ENCODE results near the gene ADAT3.
"Not testable (repeated sequence)": the region's sequence is repeated elsewhere in the genome, so short reads cannot be mapped to it uniquely, and the experiment has no call there.

The ADAT3 gene

DNA sequence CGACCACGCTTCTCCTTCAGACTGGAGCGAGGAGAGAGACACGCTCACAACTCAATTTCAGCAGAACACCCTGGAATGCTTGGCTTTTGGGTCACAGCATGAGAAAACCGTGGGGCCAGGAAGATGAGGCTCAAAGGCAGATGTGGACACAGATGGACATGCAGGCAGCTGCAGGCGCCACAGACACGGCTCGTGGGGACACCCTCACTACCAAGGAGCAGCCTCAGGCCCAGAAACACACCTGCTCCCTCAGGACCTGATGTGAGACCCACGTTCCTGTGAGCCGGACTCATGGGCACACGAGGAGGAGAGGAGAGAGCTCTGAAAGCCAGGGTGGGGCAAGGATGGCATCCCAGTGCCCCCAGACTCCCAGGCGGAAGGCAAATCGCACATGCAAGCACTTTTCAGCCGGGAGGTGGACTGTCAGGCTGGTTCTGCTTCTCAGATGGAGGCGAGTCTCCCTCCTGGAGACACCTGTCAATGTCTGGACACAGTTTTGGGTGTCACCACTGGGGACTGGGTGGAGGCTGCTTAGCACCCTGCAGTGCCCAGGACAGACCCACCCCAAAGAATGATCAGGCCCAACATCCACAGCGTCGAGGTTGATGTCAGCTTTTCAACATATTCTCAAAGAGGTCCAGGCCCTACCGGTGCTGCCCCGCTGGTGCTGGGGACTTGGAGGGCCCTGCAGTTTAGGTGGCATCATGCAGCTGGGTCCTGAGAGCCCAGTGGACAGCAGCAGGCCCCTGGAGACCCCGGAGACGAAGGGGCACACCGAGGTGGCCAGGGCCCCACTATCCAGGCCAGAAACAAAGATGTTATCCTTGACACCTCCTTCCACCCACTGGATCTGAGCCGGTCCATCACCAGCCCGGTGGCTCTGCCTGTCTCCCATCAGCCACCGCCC, 22.2 kb upstream of the ADAT3 start:
- DNase-seq (ENCODE audit: low read depth) = no peak

GRCh38 chr19:1883784-1884183, 21.4 kb upstream of the ADAT3 start:
- DNase-seq (ENCODE audit: low read depth) = no peak

DNA sequence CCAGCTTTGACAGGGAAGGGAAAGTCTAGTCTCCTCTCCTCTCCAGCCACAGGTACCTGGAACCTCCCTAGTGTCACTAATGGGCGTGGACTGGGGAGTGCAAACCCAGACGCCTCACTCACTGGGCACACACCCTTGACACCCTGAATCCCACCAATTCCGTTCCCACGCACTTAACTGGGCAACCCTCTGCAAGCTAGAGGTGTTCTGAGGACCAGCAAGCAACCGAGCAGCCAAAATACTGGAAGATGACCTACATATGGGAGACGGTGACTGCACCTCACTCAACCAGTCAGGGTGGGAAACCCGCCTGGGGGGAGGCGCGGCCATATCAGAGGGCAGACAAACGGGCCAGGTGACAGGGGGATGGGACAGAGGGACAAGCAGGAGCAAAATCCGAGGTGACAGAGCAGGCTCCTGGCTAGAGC, 20.9 kb upstream of the ADAT3 start:
- no peak for DNase-seq (ENCODE audit: low read depth)

- DNase-seq (ENCODE audit: low read depth) = no peak
Measured at GRCh38 chr19:1884719-1885334, 20.4 kb upstream of the ADAT3 start.

DNA sequence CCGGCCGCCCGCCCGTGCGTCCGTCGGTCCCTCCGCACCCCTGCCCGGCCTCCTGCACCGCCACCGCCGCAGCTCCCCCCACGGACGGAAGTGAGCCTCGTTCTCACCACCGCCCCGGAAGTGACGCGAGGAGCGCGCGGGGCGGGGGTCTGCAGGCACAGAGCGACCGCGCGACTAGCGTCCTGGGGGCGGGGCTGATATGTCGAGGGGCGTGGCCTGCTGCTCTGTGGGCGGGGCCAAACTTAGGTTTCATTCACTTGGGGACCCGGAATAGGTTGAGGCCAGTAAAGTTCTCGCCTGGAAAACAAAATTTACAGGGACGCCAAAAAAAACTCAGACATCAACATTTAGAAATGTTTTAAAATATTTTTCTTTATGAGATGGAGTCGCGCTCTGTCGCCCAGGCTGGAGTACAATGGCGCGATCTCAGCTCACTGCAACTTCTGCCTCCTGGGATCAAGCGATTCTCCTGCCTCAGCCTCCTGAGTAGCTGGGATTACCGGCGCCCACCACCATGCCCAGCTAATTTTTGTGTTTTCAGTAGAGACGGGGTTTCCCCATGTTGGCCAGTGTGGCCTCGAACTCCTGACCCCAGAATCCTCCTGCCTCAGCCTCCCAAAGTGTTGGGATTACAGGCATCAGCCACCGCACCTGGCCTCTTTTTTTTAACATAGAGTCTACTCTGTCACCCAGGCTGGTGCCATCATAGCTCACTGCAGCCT, 19.6 kb upstream of the ADAT3 start, which contains the start of gene ABHD17A:
ABHD17A (minus strand) TSS at position 99 of the 722 bp plus-strand sequence. CDS start 3,930 bp downstream, outside the sequence.
- DNase-seq (ENCODE audit: low read depth) = peak; percentile 89

- not testable (repeated sequence) for DNase-seq (ENCODE audit: low read depth)
Measured at GRCh38 chr19:1886360-1886759, 18.8 kb upstream of the ADAT3 start.

DNA sequence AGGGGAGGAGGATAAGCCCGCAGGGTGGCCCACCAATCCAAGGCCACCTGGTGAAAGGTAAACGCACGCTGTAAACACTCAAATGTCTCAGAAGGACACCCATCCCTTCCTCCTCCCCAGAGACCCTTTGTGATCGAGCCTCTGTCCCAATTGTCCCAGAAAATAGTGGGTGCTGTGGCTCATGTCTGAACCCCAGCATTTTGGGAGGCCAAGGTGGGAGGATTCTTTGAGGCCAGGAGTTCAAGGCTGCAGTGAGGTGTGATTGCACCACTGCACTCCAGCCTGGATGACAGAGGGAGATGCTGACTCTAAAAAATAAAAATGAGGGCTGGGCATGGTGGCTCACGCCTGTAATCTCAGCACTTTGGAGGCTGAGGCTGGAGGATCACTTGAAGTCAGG, 16.8 kb upstream of the ADAT3 start:
- no peak for DNase-seq (ENCODE audit: low read depth)

DNA sequence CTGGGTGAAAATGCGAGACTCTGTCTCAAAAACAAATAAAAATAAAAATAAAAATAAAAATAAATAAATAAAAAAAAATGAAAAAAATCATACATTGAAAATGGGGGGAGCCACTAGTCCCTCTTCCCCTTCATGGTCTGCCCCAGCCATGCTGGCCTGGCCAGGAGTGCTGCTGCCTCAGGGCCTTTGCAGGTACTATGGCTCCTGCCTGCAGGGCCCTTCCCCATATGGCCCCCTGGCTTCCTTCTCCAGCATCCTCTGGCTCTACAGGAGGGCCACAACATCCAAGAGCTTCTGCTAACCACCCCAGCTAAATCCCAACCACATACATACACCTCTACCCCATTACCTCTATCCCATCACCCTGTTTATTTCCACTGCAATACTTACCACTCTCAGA, 15.3 kb upstream of the ADAT3 start:
- no peak for DNase-seq (ENCODE audit: low read depth)

- DNase-seq (ENCODE audit: low read depth) = no peak
Measured at GRCh38 chr19:1893791-1894190, 11.4 kb upstream of the ADAT3 start.

GRCh38 chr19:1896508-1896907, 8.7 kb upstream of the ADAT3 start:
- no peak for DNase-seq (ENCODE audit: low read depth)

DNA sequence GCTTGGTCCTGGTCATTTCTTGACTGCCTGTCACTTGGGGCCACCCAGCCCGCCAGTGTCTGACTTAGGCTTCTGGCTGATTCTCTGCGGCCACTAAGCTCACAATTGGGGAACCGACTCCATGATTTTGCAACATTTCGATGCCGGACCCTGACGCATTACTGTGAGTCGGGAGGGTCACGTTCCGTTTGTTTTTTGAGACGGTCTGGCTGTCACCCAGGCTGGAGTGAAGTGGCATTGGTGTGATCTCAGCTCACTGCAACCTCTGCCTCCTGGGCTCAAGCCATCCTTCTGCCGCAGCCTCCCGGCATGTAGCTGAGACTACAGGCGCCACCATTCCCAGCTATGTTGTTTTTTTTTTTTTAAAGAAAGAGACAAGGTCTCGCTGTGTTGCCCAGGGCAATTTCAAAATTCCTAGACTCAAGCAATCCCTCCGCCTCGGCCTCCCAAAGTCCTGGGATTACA, 3.2 kb upstream of the ADAT3 start:
- no peak for DNase-seq (ENCODE audit: low read depth)

DNA sequence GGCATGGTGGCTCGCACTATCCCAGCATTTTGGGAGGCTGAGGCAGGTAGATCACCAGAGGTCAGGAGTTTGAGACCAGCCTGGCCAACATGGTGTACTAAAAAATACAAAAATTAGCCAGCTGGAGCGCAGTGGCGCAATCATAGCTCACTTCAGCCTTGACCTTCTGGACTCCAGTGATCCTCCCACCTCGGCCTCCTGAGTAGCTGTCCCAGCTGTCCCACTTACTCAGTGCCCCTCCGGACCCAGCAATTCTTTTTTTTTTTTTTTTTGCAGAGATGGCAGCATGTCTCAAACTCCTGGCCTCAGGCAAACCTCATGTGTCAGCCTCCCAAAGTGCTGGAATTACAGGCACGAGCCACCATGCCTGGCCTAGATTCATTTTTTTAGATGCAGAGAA, 2.3 kb upstream of the ADAT3 start:
- DNase-seq (ENCODE audit: low read depth) = no peak

DNA sequence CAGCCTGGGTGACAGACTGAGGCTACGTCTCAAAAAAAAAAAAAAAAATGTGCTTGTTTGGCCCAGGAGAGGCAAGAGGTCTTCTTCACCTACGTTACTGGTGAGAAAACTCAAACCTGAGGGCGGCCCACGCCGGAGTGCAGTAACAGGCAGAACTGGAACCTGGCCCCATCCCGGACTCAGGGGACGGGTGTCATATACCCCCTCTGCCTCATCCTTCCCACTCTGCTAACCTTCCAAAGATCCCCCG, 414 bp upstream of the ADAT3 start:
- DNase-seq (ENCODE audit: low read depth) = no peak

DNA sequence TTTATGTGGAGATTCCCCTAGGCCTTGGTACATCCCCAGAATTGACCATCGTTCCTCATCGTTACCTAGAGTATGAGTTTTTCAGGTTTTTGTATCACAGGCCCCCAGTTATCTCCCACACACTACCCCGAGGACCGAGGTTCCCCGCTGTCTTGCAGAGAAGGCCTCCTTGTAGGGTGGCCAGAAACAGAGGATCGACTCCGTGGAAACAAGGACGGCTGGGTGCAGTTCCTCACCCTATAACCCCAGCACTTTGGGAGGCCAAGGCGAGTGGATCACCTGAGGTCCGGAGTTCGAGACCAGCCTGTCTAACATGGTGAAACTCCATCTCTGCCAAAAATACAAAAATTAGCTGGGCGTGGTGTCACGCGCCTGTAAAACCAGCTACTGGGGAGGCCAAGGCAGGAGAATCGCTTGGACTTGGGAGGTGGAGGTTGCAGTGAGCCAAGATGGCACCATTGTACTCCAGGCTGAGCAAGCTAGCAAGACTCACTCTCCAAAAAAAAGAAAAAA, 720 bp downstream of the ADAT3 start:
- DNase-seq (ENCODE audit: low read depth) = no peak

GRCh38 chr19:1906985-1907562, 1.9 kb downstream of the ADAT3 start:
- DNase-seq (ENCODE audit: low read depth) = no peak

DNA sequence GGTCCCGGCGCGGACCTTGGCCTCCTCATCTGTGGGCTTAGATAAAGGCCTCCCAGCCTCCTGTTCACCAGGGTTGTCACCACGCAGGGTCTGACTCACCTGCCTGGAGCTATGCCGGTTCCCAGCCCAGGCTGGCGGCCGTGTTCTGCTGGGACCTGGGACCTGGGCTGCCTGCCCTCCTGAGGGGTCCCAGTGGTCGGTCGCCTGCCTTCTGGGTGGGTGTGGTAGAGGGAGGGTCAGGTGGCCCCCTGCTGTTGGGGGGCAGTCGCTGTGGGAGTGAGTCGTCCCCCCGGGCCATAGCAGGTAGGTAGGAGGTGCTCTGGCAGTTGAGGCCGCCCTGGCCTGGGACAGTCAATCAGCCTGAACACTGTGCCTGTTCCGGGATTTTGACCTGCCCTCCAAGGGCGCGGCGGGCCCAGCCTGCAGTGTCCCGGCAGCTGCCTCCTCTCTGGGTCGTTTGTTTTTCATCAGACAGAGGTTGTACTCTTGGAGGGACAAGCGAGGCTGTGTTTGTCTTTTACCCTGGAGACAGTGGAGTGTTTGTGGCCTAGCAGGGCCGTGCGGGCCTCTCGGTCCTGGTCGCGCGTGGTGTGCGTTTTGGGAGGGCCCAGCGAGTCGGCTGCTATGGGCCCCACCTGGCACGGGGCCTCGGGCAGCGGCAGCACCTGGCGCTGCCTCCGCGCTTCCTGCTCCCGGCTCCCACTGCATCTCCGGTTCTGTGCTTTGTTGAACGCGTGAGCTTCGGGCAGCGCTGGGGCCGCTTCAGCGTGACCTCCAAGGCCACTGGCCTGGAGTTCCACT, 2.6 kb downstream of the ADAT3 start:
- no peak for DNase-seq (ENCODE audit: low read depth)

DNA sequence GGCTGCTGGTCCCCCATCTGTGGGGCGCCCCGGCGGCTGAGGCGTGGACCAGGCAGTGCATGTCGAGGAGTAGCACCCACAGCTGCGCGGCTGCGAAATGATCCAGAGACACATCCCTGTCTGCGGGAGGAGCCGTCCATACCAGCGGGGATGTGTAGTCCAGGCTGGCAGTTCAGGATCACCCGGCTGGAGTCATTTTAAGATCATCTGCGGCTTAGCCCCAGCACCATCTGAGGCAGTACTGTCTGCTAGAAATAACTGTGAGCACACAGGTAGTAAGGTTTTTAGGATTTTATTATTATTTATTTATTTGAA, 3.1 kb downstream of the ADAT3 start:
- DNase-seq (ENCODE audit: low read depth) = no peak

DNA sequence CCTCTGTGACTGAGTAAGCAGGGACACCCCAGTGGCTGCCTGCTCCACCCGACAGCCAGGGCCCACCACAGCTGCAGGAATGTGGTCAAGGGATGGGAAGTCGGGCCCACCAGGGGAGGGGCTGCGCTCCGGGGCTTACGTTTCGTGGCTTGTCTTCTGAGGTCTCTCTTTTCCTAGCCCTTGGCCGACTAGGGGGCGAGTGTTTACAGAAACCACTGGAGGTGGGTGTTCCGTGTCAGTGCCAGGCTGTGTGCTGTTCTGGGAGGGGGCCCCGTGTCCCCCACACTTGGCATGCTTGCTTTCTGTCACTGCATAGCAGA, 4.5 kb downstream of the ADAT3 start:
- DNase-seq (ENCODE audit: low read depth) = no peak

- DNase-seq (ENCODE audit: low read depth) = no peak
Measured at GRCh38 chr19:1910177-1910576, 5.0 kb downstream of the ADAT3 start.

- no peak for DNase-seq (ENCODE audit: low read depth)
Measured at GRCh38 chr19:1911098-1911497, 5.9 kb downstream of the ADAT3 start.

DNA sequence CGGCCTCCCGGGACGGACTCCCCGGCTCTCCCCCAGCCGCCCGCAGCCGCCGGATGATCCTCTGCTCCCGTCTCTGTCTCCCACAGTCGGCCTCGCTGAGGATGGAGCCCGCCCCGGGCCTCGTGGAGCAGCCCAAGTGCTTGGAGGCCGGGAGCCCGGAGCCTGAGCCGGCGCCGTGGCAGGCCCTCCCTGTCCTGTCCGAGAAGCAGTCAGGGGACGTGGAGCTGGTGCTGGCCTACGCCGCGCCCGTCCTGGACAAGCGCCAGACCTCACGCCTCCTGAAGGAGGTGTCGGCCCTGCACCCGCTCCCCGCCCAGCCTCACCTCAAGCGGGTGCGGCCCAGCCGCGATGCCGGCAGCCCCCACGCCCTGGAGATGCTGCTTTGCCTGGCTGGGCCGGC, 6.8 kb downstream of the ADAT3 start:
- DNase-seq (ENCODE audit: low read depth) = no peak
